Ectodermal cell (in vitro differentiated cells): ENCODE measurements around the gene ACTRT2.

Experiments
- H3K27ac ChIP-seq: 2 replicates; pipeline ENCODE4 v1.7.0; 2013; ENCODE audit warnings: mild to moderate bottlenecking, low read depth, low read length; ENCODE audit not compliant: insufficient read depth, poor library complexity, severe bottlenecking
- H3K27me3 ChIP-seq: 2 replicates; pipeline ENCODE4 v1.7.0; 2013; ENCODE audit warnings: mild to moderate bottlenecking, low read length; ENCODE audit not compliant: insufficient read depth, control insufficient read depth, poor library complexity, severe bottlenecking
- H3K36me3 ChIP-seq: one replicate; pipeline ENCODE4 v1.7.0; 2013; ENCODE audit warnings: low read length; ENCODE audit not compliant: control insufficient read depth, insufficient read depth
- H3K4me1 ChIP-seq: one replicate; pipeline ENCODE4 v1.7.0; 2013; ENCODE audit warnings: low read length; ENCODE audit not compliant: control insufficient read depth, insufficient read depth
- H3K4me3 ChIP-seq: 2 replicates; pipeline ENCODE4 v1.7.0; 2013; ENCODE audit warnings: low read depth, low read length, control low read depth; ENCODE audit not compliant: insufficient read depth
- H3K9me3 ChIP-seq: 2 replicates; pipeline ENCODE4 v1.7.0; 2013; ENCODE audit warnings: mild to moderate bottlenecking, low read length, moderate library complexity; ENCODE audit not compliant: control insufficient read depth
- WGBS, 2 experiments: methylation state at CpG; one replicate each; pipeline ENCODE4 v1.1.7; 2013; ENCODE audit warnings: missing lambda C conversion rate in 2 of 2; 5-methylcytosine and 5-hydroxymethylcytosine counted together

Gene ACTRT2

DNA sequence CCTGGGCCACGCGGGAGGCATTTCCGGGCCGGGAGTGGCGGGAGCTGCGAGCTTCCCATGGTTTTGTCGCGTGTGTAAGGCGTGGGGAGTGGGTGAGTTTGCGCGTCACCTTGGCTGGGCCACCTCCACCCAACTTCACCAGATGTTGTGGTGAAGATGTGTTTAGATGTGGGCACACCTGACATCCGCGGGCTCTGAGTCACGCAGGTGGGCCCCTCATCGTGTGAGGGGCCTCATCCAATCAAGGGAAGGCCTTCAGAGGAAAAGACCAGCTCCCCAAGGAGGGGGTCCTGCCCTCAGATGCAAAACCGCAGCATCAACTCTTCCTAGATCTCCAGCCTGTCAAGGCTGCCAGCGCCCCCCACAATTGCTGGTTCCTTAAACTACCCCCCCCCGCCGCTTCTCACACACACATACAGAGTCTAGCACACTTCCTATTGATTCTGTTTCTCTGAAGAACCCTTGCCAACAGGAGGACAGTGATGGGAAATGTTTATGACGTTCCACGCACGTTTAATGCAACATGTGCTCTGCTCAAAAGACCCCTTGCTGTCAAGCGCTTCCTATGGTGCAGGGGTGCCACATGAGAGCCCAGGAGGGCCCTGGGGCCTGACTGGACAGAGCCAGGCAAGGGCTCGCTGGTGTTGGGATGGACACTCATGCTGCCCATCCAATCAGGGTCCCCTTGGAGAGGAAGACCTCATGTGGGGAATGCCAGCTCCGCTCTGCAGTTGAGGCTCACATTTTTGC is 11.9 kb downstream of the ACTRT2 start:
- no peak overlapping the region for H3K4me3 ChIP-seq
- no peak overlapping the region for H3K27ac ChIP-seq
- no peaks in the 10 kb centered on the region for H3K4me1 ChIP-seq
- H3K27me3 ChIP-seq: no peaks in the 10 kb centered on the region
- peaks cover 2% of the 10 kb centered on the region for H3K9me3 ChIP-seq
- H3K36me3 ChIP-seq: no peaks in the 10 kb centered on the region
- WGBS, 2 experiments: 84 to 89% methylated on average over 25 of the region's 25 CpGs

DNA sequence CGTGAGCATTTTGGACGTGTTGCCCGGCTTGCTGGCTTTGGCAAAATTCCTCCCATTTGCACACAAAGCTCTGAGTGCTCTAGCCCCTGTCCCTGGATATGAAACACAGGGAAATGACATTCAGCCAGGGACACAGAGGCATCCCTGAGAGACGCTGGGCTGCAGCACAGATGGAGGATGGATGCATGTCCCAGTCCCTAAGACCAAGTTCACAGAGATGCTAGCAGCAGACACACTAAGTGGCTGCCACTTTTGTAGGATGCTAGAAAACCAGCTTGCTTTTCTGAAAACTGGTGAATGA is 12.5 kb downstream of the ACTRT2 start:
- Histone ChIP-seq H3K27ac (no peak overlapping the region), H3K27me3 (no peaks in the 10 kb centered on the region), H3K4me1 (no peaks in the 10 kb centered on the region), H3K9me3 (peaks cover 2% of the 10 kb centered on the region), H3K36me3 (no peaks in the 10 kb centered on the region), H3K4me3 (no peak overlapping the region)
- WGBS, 2 experiments: 82 to 84% methylated on average over 4 of the region's 4 CpGs

GRCh38 chr1:3034162-3034561 is 12.9 kb downstream of the ACTRT2 start:
- H3K9me3 ChIP-seq: peaks cover 2% of the 10 kb centered on the region
- H3K4me1 ChIP-seq: no peaks in the 10 kb centered on the region
- 76 to 80% methylated on average over 7 of the region's 7 CpGs for WGBS, 2 experiments
- H3K27ac ChIP-seq: no peak overlapping the region
- no peaks in the 10 kb centered on the region for H3K27me3 ChIP-seq
- no peaks in the 10 kb centered on the region for H3K36me3 ChIP-seq
- no peak overlapping the region for H3K4me3 ChIP-seq

DNA sequence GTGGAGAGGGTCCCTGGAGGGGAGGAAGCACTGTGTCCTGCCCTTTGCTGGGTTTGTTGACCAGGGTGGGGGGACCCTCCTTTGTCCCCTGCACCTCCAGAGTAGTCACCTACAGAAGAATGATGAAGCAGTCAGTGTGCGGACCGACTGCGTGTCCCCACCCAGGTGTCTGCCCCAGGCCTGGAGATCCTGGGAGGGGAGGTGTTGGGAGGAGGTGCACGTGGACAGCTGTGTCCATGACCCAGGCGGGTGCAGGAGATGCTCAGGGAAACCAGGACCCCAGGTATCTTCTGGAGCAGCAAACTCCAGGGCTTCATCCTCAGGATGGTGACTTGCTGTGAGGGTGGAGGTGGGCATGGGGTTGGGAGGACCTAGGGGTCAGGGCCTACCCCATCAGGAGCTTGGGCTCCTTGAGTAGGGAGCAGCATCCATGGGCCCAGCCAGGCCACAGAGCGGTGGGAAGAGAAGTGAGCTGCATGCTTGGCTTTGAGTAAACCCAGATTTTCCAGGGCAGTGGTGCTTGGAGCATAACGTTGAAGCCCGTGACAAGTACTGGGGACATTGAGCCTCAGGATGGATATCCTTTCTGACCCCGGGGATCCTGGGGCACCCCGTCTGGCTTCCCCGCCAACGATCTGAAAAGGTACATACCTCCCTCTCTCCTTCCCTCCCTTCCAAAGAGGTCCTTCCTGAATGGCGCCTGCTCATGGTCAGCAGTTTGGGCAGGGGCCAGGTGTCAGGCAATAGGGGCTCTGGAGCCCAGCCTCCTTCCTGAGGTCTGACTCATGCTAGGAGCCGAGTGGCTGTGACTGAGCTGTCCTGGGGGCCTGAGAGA is 13.7 kb downstream of the ACTRT2 start:
- Histone ChIP-seq H3K36me3 (no peaks in the 10 kb centered on the region), H3K4me1 (no peaks in the 10 kb centered on the region), H3K27me3 (no peaks in the 10 kb centered on the region), H3K4me3 (no peak overlapping the region), H3K9me3 (peaks cover 2% of the 10 kb centered on the region), H3K27ac (no peak overlapping the region)
- 88% methylated on average over 14 of the region's 14 CpGs for WGBS, 2 experiments

GRCh38 chr1:3035563-3036446 is 14.5 kb downstream of the ACTRT2 start:
- Histone ChIP-seq H3K27me3 (no peaks in the 10 kb centered on the region), H3K9me3 (peaks cover under 1% of the 10 kb centered on the region), H3K27ac (no peak overlapping the region), H3K4me3 (no peak overlapping the region), H3K36me3 (no peaks in the 10 kb centered on the region), H3K4me1 (no peaks in the 10 kb centered on the region)
- 82 to 84% methylated on average over 19 of the region's 19 CpGs for WGBS, 2 experiments

GRCh38 chr1:3036447-3037280 is 15.4 kb downstream of the ACTRT2 start:
- Histone ChIP-seq H3K36me3 (no peaks in the 10 kb centered on the region), H3K9me3 (no peaks in the 10 kb centered on the region), H3K4me1 (no peaks in the 10 kb centered on the region), H3K27ac (no peak overlapping the region), H3K27me3 (no peaks in the 10 kb centered on the region), H3K4me3 (no peak overlapping the region)
- WGBS, 2 experiments: 77 to 79% methylated on average over 20 to 22 of the region's 22 CpGs

DNA sequence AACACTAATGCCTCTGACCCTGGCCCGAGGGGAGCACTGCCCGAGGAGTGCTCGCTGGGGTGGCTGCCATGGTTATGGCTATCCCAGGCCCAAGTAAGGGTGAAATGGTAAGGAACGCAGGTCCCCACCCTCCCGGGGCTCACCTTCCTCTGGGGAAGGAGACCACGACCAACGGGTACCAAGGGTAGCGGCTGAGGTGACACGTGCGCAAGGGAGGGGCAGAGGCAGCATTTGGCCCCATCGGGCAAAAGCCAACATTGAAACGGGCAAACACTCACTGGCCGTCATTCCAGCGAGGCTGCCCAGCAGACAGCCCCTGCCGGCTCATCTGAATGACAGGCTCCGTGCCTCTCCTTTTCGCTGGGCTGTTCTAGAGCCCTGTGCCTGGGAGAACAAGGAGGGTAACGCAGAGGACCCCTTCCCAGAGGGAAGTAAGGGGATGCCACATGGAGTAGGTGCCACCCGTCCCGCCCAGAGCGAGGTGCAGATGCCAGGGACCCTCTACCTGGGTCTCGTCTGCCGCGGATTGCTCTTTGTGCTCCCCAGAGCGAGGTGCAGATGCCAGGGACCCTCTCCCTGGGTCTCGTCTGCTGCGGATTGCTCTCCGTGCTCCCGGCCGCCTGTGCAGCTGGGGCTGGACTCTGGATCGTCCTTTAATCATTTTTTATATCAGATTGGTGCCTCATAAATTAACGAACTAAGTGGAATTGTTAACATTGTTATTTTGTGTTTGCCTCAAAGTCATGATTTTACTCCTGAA is 16.2 kb downstream of the ACTRT2 start:
- H3K4me3 ChIP-seq: no peak overlapping the region
- no peaks in the 10 kb centered on the region for H3K27me3 ChIP-seq
- no peaks in the 10 kb centered on the region for H3K9me3 ChIP-seq
- WGBS, 2 experiments: 86 to 89% methylated on average over 32 of the region's 32 CpGs
- no peaks in the 10 kb centered on the region for H3K4me1 ChIP-seq
- no peak overlapping the region for H3K27ac ChIP-seq
- no peaks in the 10 kb centered on the region for H3K36me3 ChIP-seq

GRCh38 chr1:3038113-3038551 is 16.9 kb downstream of the ACTRT2 start:
- H3K9me3 ChIP-seq: no peaks in the 10 kb centered on the region
- no peak overlapping the region for H3K27ac ChIP-seq
- no peaks in the 10 kb centered on the region for H3K36me3 ChIP-seq
- no peak overlapping the region for H3K4me3 ChIP-seq
- no peaks in the 10 kb centered on the region for H3K4me1 ChIP-seq
- WGBS, 2 experiments: 88 to 91% methylated on average over 11 of the region's 11 CpGs
- no peaks in the 10 kb centered on the region for H3K27me3 ChIP-seq

- Histone ChIP-seq H3K9me3 (no peaks in the 10 kb centered on the region), H3K4me3 (no peak overlapping the region), H3K27ac (no peak overlapping the region), H3K4me1 (no peaks in the 10 kb centered on the region), H3K36me3 (no peaks in the 10 kb centered on the region), H3K27me3 (no peaks in the 10 kb centered on the region)
- WGBS, 2 experiments: 82 to 85% methylated on average over 19 of the region's 19 CpGs
Measured at GRCh38 chr1:3038571-3039181, 17.4 kb downstream of the ACTRT2 start.
